ENCODE data around the gene BRPF1.

The BRPF1 gene

DNA sequence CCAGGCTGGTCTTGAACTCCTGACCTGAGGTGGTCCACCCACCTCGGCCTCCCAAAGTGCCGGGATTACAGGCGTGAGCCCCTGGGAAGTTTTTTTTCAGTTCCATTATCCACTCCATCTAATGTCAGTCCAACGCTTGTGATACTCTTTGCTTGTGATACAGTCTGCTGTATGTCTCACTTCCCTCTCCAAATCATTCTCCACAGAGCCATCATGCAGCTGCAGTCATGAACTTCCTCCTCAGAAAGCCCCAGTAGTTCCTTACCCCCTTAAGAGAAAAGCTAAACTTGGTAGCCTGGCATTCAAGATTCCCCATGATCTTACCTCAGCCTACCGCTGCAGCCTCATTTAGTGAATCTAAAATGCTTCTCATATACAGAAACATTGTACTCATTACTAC is 63.7 kb downstream of the BRPF1 start:
- Histone ChIP-seq H3K27ac (no peak overlapping the region), H3K9me3 (no peaks in the 10 kb centered on the region), H3K36me3 (peaks cover 29 to 52% (median 34%) of the 10 kb centered on the region in 3 donors), H3K4me1 (peaks cover 0 to 44% (median 37%) of the 10 kb centered on the region in 4 donors), H3K4me3 (no peak overlapping the region), H3K27me3 (no peaks in the 10 kb centered on the region)
- intact Hi-C loops (cut with DNase I; ENCODE audit: low total_unique reads), result no loop called here
- TF ChIP-seq, protein P1, sequence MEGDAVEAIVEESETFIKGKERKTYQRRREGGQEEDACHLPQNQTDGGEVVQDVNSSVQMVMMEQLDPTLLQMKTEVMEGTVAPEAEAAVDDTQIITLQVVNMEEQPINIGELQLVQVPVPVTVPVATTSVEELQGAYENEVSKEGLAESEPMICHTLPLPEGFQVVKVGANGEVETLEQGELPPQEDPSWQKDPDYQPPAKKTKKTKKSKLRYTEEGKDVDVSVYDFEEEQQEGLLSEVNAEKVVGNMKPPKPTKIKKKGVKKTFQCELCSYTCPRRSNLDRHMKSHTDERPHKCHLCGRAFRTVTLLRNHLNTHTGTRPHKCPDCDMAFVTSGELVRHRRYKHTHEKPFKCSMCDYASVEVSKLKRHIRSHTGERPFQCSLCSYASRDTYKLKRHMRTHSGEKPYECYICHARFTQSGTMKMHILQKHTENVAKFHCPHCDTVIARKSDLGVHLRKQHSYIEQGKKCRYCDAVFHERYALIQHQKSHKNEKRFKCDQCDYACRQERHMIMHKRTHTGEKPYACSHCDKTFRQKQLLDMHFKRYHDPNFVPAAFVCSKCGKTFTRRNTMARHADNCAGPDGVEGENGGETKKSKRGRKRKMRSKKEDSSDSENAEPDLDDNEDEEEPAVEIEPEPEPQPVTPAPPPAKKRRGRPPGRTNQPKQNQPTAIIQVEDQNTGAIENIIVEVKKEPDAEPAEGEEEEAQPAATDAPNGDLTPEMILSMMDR (IDR thresholded peaks at IDR 0.05), result no peak
- no peak for DNase-seq

GRCh38 chr3:9797196-9797945 is 65.8 kb downstream of the BRPF1 start:
- peaks cover 0 to 31% (median 22%) of the 10 kb centered on the region in 4 donors for H3K4me1 ChIP-seq
- intact Hi-C loops (cut with DNase I; ENCODE audit: low total_unique reads), result no loop called here
- H3K27me3 ChIP-seq, result no peaks in the 10 kb centered on the region
- no peak overlapping the region for H3K27ac ChIP-seq
- H3K36me3 ChIP-seq, result peaks cover 49 to 65% (median 52%) of the 10 kb centered on the region in 3 donors
- DNase-seq, result no peak
- no peak overlapping the region for H3K4me3 ChIP-seq
- no peaks in the 10 kb centered on the region for H3K9me3 ChIP-seq
- TF ChIP-seq, protein P1 (IDR thresholded peaks at IDR 0.05), result no peak
